ENCODE data around the gene AGTPBP1.
"Not testable (repeated sequence)": the region's sequence is repeated elsewhere in the genome, so short reads cannot be mapped to it uniquely, and the experiment has no call there.

- not testable (repeated sequence) for TF ChIP-seq YY1 (IDR thresholded peaks at IDR 0.05; ENCODE audit: insufficient read depth, insufficient read length); ZNF274 (IDR thresholded peaks at IDR 0.05; ENCODE audit: low read depth, low read length); SUZ12 (IDR thresholded peaks at IDR 0.05; ENCODE audit: extremely low read depth, insufficient read depth, insufficient read length)
These were observed 44.4 kb upstream of the AGTPBP1 start for GRCh38 chr9:85786116-85786515.
